GM12878 (cell line): ENCODE measurements around the gene PPAT. TPM values are rescaled to one million over a fixed set of nuclear protein-coding genes. Genes with fewer than 3 reads are reported as not detected.
A peak's percentile ranks its signal among the peaks of the same experiment; 100 is the strongest.
"Not testable (repeated sequence)": the region's sequence is repeated elsewhere in the genome, so short reads cannot be mapped to it uniquely, and the experiment has no call there.

Source experiments
- ATAC-seq: fragments of 200-7000 bp; cut with Tn5 transposase; 3 replicates; pipeline ENCODE4 v1.9.1; 2020; ENCODE audit warnings: mild to moderate bottlenecking, moderate library complexity
- BruUV-seq: library from RNA; stranded (reverse); fragments of 400-500 nt; replicated peaks from 2 replicates; lab custom pipeline; 2021; lab: Mats Ljungman, UMichigan
- CTCF ChIA-PET: fragments of 300-600 bp; sonication (Branson Sonifier 250); formaldehyde crosslinking; extraction: SDS; loops from one replicate; lab custom pipeline; 2021; ENCODE audit warnings: inconsistent platforms; lab: Yijun Ruan, JAX
- POLR2A ChIA-PET: fragments of 350-600 bp; formaldehyde crosslinking; extraction: SDS; loops from one replicate; lab custom pipeline; 2021; ENCODE audit warnings: inconsistent platforms; lab: Charles Lee
- RAD21 ChIA-PET: fragments of 300-600 bp; sonication (Branson Sonifier 250); formaldehyde crosslinking; loops from one replicate; lab custom pipeline; 2023; ENCODE audit warnings: antibody characterized with exemption; ENCODE audit not compliant: unreplicated experiment; lab: Charles Lee
- SMC1A ChIA-PET: fragments of 300-600 bp; sonication (Branson Sonifier 250); formaldehyde crosslinking; loops from one replicate; lab custom pipeline; 2023; ENCODE audit not compliant: unreplicated experiment, uncharacterized antibody; lab: Charles Lee
- DNase-seq: peaks from one replicate; pipeline ENCODE4 v3.0.0-alpha.2; 2011; ENCODE audit warnings: low read depth, low spot score
- FAIRE-seq: peaks from 3 replicates; lab custom pipeline; 2011; peaks lifted over from hg19 to GRCh38; lab: Jason Lieb, UNC
- H2AFZ ChIP-seq: 2 replicates; pipeline ENCODE4 v1.6.0; 2011; ENCODE audit warnings: low read depth, low read length, control low read depth; ENCODE audit not compliant: control insufficient read depth
- H3K27ac ChIP-seq: 2 replicates; pipeline ENCODE4 v1.5.1; 2011; ENCODE audit warnings: control low read depth; ENCODE audit not compliant: control insufficient read depth, insufficient read depth
- H3K27me3 ChIP-seq, 2 experiments: replicated peaks in 1 of 2; 2 replicates each; pipeline versions ENCODE4 v1.6.0 to v1.6.1; 2011; ENCODE audit warnings: low read length in 1 of 2; ENCODE audit not compliant: control insufficient read depth in 2 of 2, insufficient read depth in 2 of 2
- H3K36me3 ChIP-seq, 2 experiments: 2 replicates each; pipeline ENCODE4 v1.5.1; 2011; ENCODE audit warnings: low read length in 1 of 2; ENCODE audit not compliant: control insufficient read depth in 2 of 2, insufficient read depth in 2 of 2
- H3K4me1 ChIP-seq: 2 replicates; pipeline ENCODE4 v1.6.1; 2011; ENCODE audit warnings: mild to moderate bottlenecking, low read length, moderate library complexity, mixed read lengths; ENCODE audit not compliant: control insufficient read depth, insufficient read depth
- H3K4me2 ChIP-seq: 2 replicates; pipeline ENCODE4 v1.6.0; 2011; ENCODE audit warnings: control low read depth; ENCODE audit not compliant: control insufficient read depth, insufficient read depth
- H3K4me3 ChIP-seq: fragments of 200-600 bp; sonication (generic); 2 replicates; pipeline ENCODE4 v1.5.1; 2016
- H3K79me2 ChIP-seq: 2 replicates; pipeline ENCODE4 v1.6.0; 2011; ENCODE audit warnings: low read length; ENCODE audit not compliant: control insufficient read depth, insufficient read depth
- H3K9ac ChIP-seq: 2 replicates; pipeline ENCODE4 v1.8.0; 2011; ENCODE audit warnings: low read length, control low read depth, mixed read lengths; ENCODE audit not compliant: control insufficient read depth, insufficient read depth
- H3K9me3 ChIP-seq: replicated peaks from 3 replicates; pipeline ENCODE4 v1.5.1; 2011; ENCODE audit warnings: mild to moderate bottlenecking, low read length; ENCODE audit not compliant: control insufficient read depth, insufficient read depth
- H4K20me1 ChIP-seq: 2 replicates; pipeline ENCODE4 v1.6.0; 2011; ENCODE audit not compliant: control insufficient read depth, insufficient read depth
- GABPA ChIP-seq: IDR thresholded peaks from 2 replicates; pipeline ENCODE4 v1.6.1; 2014; ENCODE audit warnings: antibody characterized with exemption, low read depth, mild to moderate bottlenecking, inconsistent platforms
- NR2C1 ChIP-seq: fragments of 450-650 bp; IDR thresholded peaks from 2 replicates; pipeline ENCODE4 v1.6.1; 2017; ENCODE audit warnings: antibody characterized with exemption, mild to moderate bottlenecking, moderate library complexity
- ZNF384 ChIP-seq: IDR thresholded peaks from 2 replicates; pipeline ENCODE4 v1.6.1; 2012; ENCODE audit warnings: low read depth, mild to moderate bottlenecking, low read length, improper control_type of control experiment, borderline replicate concordance
- WGBS: methylation state at CpG from one replicate; pipeline ENCODE4 v1.1.6; 2016; ENCODE audit warnings: low lambda C conversion rate; ENCODE audit not compliant: insufficient replicate concordance, insufficient coverage; ENCODE audit errors: missing lambda C conversion rate; 5-methylcytosine and 5-hydroxymethylcytosine counted together
- in situ Hi-C: fragments of 300-500 bp; cut with MboI; formaldehyde crosslinking; loops from 9 replicates; pipeline ENCODE4 v1.14.3; 2018; ENCODE audit warnings: mixed read lengths
- intact Hi-C: fragments of 100-400 bp; cut with micrococcal nuclease; formaldehyde crosslinking; loops from one replicate; pipeline ENCODE4 v1.14.2; 2022; ENCODE audit not compliant: unreplicated experiment
- polyA plus RNA-seq, 11 experiments: library from polyadenylated mRNA; depleted of rRNA in 4 of 11; unstranded in 6 of 11; stranded (reverse) in 5 of 11; fragments of >200 nt; fragmentation: Nextera tagmentation in 4 of 11; fragmentation: Illumina TruSeq in 1 of 11; extraction: Ambion mirVana in 4 of 11; extraction: Trizol in 1 of 11; gene quantifications; 1 replicate in 1 of 11; 2 replicates in 10 of 11; pipeline versions ENCODE4 v1.2.1 to v1.2.3, GENCODE V29; 2011 to 2016; ENCODE audit warnings: inconsistent platforms in 2 of 11, missing spikeins in 2 of 11, low read depth in 1 of 11
- total RNA-seq, 4 experiments: library from RNA; depleted of rRNA in 3 of 4; stranded (reverse); fragments of >200 nt in 3 of 4; fragmentation: Illumina TruSeq in 1 of 4; extraction: Trizol in 1 of 4; gene quantifications; 2 replicates each; pipeline versions ENCODE4 v1.2.1 to v1.2.3, GENCODE V29; 2013 to 2021

PPAT gene
- total and polyA plus RNA-seq, 10 of the 15 experiments (the other 5 are each of a cell fraction or from before 2014, with no cell fraction given), result 24.9 to 50.7 (median 38.0) TPM

- BruUV-seq, H3K27ac ChIP-seq, DNase-seq, H3K36me3 ChIP-seq, H3K27me3 ChIP-seq, H3K4me1 ChIP-seq, FAIRE-seq, H3K9me3 ChIP-seq, H2AFZ ChIP-seq, H4K20me1 ChIP-seq, in situ Hi-C loops: not testable (repeated sequence)
- ChIA-PET POLR2A (interaction anchor here (0.5 to 1.9 kb wide), 11 partner anchors 15 to 511 kb away, joined by 3 to 15 read pairs (median 3); partner anchors contain the start of genes AASDH, NOA1, PAICS and PPAT), CTCF (interaction anchor here (1.2 to 1.6 kb wide), 4 partner anchors 31 to 519 kb away, joined by 3 to 7 read pairs (median 4); partner anchors contain the start of genes PAICS and PPAT), SMC1A (interaction anchor here (0.6 to 3.2 kb wide), 7 partner anchors 15 to 513 kb away, joined by 3 to 19 read pairs (median 3); no protein-coding TSS in a partner anchor), RAD21 (interaction anchor here (0.6 to 2.6 kb wide), 3 partner anchors 27 to 73 kb away, joined by 6 to 19 read pairs (median 8); partner anchors contain the start of genes PAICS and PPAT)
- 30% methylated on average over 7 of the region's 8 CpGs for WGBS
- Histone ChIP-seq H3K9ac (peak overlapping the region; percentile 79), H3K4me2 (peak overlapping the region; percentile 97), H3K79me2 (peaks cover 60% of the 10 kb centered on the region), H3K4me3 (peak overlapping the region; percentile 89)
- TF ChIP-seq NR2C1 (peak; percentile 53; the same call in 1 of the 2 replicates), GABPA (peak; percentile 72), ZNF384 (peak; percentile 71)
- ATAC-seq, result peak; percentile 11
- intact Hi-C loops, result loop anchor here (2.0 kb wide), 1 partner anchor 30 kb away; the partner anchor contains the start of gene PAICS
These were observed 30.9 kb upstream of the PPAT start for GRCh38 chr4:56466296-56466761.
